ENCODE results near the gene ZNF521. TPM values are rescaled to one million over a fixed set of nuclear protein-coding genes. Genes with fewer than 3 reads are reported as not detected.

Gene ZNF521
- total and polyA plus RNA-seq, 2 of the 13 experiments (the other 11 are each of a cell fraction or from before 2014, with no cell fraction given) = 0.02 TPM; not detected in 1

DNA sequence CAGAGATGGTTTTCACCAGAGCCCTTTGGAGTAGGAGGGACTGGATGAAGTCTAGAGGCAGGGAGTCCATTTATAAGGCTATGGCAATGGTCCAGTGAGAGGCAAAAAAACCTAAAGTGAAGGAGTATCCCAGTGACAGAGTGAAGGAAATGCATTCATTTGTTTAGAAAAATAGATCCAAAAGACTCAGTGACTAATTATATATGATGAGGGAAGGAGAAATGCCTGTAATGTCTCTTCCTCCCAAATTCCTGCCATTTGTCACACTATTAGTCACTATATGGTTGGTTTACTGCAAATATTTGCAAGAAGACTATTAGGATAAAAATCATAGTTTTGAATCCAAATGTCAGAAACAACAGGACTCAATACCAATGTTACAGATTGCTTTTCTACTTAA lies 104.2 kb downstream of the ZNF521 start:
- Histone ChIP-seq H3K4me2 (ENCODE audit: low read depth, low read length) (no peak overlapping the region), H3K9me3 (ENCODE audit: low read length) (no peaks in the 10 kb centered on the region), H3K27me3 (ENCODE audit: control insufficient read depth in 1 of 2, insufficient read depth in 2 of 2, low read length in 2 of 2) (no peaks in the 10 kb centered on the region), H4K20me1 (ENCODE audit: insufficient read depth, low read length) (no peaks in the 10 kb centered on the region), H3K9ac (ENCODE audit: insufficient read depth, low read depth, low read length) (no peak overlapping the region), H3K36me3 (replicated peaks in 1 of 2; ENCODE audit: control insufficient read depth in 1 of 2, insufficient read depth in 2 of 2, low read length in 2 of 2) (no peaks in the 10 kb centered on the region), H3K27ac (ENCODE audit: extremely low read length, insufficient read depth, low read length) (no peak overlapping the region), H3K4me3 (replicated peaks in 1 of 3; ENCODE audit: insufficient read depth in 1 of 3, low read depth in 2 of 3, low read length in 3 of 3) (no peak overlapping the region), H3K79me2 (ENCODE audit: insufficient read depth, low read length) (no peaks in the 10 kb centered on the region), H3K4me1 (ENCODE audit: insufficient read depth, low read length) (no peaks in the 10 kb centered on the region), H2AFZ (ENCODE audit: low read length) (no peak overlapping the region)
- TF ChIP-seq, protein P1, sequence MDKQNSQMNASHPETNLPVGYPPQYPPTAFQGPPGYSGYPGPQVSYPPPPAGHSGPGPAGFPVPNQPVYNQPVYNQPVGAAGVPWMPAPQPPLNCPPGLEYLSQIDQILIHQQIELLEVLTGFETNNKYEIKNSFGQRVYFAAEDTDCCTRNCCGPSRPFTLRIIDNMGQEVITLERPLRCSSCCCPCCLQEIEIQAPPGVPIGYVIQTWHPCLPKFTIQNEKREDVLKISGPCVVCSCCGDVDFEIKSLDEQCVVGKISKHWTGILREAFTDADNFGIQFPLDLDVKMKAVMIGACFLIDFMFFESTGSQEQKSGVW (CRISPR knock-in tag; IDR thresholded peaks at IDR 0.05; ENCODE audit: borderline replicate concordance) = no peak
- TF ChIP-seq ZNF251 (CRISPR knock-in tag; IDR thresholded peaks at IDR 0.05) = no peak
- no peak for TF ChIP-seq ZNF816 (CRISPR knock-in tag; IDR thresholded peaks at IDR 0.05; ENCODE audit: borderline replicate concordance)
- TF ChIP-seq CCAR2 (optimal IDR thresholded peaks at IDR 0.05; ENCODE audit: low read depth, low read length) = no peak
- TF ChIP-seq KDM6A (CRISPR knock-in tag; IDR thresholded peaks at IDR 0.05; ENCODE audit: low read depth) = no peak
- TF ChIP-seq HMGA1 (CRISPR knock-in tag; conservative IDR thresholded peaks at IDR 0.05) = no peak
- TF ChIP-seq ARNT2 (CRISPR knock-in tag; IDR thresholded peaks at IDR 0.05; ENCODE audit: low read depth) = no peak
- TF ChIP-seq HNRNPL (IDR thresholded peaks at IDR 0.05; ENCODE audit: low read depth, low read length) = no peak
- TF ChIP-seq, protein P2, sequence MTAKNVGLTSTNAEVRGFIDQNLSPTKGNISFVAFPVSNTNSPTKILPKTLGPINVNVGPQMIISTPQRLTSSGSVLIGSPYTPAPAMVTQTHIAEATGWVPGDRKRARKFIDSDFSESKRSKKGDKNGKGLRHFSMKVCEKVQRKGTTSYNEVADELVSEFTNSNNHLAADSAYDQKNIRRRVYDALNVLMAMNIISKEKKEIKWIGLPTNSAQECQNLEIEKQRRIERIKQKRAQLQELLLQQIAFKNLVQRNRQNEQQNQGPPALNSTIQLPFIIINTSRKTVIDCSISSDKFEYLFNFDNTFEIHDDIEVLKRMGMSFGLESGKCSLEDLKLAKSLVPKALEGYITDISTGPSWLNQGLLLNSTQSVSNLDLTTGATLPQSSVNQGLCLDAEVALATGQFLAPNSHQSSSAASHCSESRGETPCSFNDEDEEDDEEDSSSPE (CRISPR knock-in tag; IDR thresholded peaks at IDR 0.05) = no peak
- TF ChIP-seq, protein P3, sequence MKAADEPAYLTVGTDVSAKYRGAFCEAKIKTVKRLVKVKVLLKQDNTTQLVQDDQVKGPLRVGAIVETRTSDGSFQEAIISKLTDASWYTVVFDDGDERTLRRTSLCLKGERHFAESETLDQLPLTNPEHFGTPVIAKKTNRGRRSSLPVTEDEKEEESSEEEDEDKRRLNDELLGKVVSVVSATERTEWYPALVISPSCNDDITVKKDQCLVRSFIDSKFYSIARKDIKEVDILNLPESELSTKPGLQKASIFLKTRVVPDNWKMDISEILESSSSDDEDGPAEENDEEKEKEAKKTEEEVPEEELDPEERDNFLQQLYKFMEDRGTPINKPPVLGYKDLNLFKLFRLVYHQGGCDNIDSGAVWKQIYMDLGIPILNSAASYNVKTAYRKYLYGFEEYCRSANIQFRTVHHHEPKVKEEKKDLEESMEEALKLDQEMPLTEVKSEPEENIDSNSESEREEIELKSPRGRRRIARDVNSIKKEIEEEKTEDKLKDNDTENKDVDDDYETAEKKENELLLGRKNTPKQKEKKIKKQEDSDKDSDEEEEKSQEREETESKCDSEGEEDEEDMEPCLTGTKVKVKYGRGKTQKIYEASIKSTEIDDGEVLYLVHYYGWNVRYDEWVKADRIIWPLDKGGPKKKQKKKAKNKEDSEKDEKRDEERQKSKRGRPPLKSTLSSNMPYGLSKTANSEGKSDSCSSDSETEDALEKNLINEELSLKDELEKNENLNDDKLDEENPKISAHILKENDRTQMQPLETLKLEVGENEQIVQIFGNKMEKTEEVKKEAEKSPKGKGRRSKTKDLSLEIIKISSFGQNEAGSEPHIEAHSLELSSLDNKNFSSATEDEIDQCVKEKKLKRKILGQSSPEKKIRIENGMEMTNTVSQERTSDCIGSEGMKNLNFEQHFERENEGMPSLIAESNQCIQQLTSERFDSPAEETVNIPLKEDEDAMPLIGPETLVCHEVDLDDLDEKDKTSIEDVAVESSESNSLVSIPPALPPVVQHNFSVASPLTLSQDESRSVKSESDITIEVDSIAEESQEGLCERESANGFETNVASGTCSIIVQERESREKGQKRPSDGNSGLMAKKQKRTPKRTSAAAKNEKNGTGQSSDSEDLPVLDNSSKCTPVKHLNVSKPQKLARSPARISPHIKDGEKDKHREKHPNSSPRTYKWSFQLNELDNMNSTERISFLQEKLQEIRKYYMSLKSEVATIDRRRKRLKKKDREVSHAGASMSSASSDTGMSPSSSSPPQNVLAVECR (CRISPR knock-in tag; IDR thresholded peaks at IDR 0.05; ENCODE audit: borderline replicate concordance) = no peak
- TF ChIP-seq ZNF670 (CRISPR knock-in tag; IDR thresholded peaks at IDR 0.05; ENCODE audit: borderline replicate concordance) = no peak
- no peak for TF ChIP-seq ZNF335 (CRISPR knock-in tag; IDR thresholded peaks at IDR 0.05)
- no peak for TF ChIP-seq ZNF44 (CRISPR knock-in tag; IDR thresholded peaks at IDR 0.05)
- TF ChIP-seq, protein P4, sequence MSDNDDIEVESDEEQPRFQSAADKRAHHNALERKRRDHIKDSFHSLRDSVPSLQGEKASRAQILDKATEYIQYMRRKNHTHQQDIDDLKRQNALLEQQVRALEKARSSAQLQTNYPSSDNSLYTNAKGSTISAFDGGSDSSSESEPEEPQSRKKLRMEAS (IDR thresholded peaks at IDR 0.05) = no peak
- TF ChIP-seq, protein P5, sequence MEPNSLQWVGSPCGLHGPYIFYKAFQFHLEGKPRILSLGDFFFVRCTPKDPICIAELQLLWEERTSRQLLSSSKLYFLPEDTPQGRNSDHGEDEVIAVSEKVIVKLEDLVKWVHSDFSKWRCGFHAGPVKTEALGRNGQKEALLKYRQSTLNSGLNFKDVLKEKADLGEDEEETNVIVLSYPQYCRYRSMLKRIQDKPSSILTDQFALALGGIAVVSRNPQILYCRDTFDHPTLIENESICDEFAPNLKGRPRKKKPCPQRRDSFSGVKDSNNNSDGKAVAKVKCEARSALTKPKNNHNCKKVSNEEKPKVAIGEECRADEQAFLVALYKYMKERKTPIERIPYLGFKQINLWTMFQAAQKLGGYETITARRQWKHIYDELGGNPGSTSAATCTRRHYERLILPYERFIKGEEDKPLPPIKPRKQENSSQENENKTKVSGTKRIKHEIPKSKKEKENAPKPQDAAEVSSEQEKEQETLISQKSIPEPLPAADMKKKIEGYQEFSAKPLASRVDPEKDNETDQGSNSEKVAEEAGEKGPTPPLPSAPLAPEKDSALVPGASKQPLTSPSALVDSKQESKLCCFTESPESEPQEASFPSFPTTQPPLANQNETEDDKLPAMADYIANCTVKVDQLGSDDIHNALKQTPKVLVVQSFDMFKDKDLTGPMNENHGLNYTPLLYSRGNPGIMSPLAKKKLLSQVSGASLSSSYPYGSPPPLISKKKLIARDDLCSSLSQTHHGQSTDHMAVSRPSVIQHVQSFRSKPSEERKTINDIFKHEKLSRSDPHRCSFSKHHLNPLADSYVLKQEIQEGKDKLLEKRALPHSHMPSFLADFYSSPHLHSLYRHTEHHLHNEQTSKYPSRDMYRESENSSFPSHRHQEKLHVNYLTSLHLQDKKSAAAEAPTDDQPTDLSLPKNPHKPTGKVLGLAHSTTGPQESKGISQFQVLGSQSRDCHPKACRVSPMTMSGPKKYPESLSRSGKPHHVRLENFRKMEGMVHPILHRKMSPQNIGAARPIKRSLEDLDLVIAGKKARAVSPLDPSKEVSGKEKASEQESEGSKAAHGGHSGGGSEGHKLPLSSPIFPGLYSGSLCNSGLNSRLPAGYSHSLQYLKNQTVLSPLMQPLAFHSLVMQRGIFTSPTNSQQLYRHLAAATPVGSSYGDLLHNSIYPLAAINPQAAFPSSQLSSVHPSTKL (CRISPR knock-in tag; IDR thresholded peaks at IDR 0.05) = no peak
- ChIA-PET POLR2A (no interaction called here), CTCF (ENCODE audit: low intra/inter-chr PET ratio, low total read pairs) (no interaction called here)
- in situ Hi-C loops (cut with HindIII; ENCODE audit: extremely low pct_ligation_motif_present, low pct_unique_long_range_greater_than_20kb) (no loop called here), intact Hi-C loops (cut with micrococcal nuclease; ENCODE audit: unreplicated experiment) (loop anchor here (10.0 kb wide), 2 partner anchors 57 to 83 kb away; no protein-coding TSS in a partner anchor)
- DNase-seq (ENCODE audit: low spot score) (no peak), ATAC-seq (no peak), FAIRE-seq (no peak)
- BruUV-seq (replicated peaks) = no TSS peak
